NCI-H345 (cell line): ENCODE data around the gene PHETA1.
"Not testable (repeated sequence)": the region's sequence is repeated elsewhere in the genome, so short reads cannot be mapped to it uniquely, and the experiment has no call there.

Experiments used
- DNase-seq: peaks from one replicate; lab custom pipeline; 2025; lab: John Stamatoyannopoulos, UW

PHETA1 gene

DNA sequence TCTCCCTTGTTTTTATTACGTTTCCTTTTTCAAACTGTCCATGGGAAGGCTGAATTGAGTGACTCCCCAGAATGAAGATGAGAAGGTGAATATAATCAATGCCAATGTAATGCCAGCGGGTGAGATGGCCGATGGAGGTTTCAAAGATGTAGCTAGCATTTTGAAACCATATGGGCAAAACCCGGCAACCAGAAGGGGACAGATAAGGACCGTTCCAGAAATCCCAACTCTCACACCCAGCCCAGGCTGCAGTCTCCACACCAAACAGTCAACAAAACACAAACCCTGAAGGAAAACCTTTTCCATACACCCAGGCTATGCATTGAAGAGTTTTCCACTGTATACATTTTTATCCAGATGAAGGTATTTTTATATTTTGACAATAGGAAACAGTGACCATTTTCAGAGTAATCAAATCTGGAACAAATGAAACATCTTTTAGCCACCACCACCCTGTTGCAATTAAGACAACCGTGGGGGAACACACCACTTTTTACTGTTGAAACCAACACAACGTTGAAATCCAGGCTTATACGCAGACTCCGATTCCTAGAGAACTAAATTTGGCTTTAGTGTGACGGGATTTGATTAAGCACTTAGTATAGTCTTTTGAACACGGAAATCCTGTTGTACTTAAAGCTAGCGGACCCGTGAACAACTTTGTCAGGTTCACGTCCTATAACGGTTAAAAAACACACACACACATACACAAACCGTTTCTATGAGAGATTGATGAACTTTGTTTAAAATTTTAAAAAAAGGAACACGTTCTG lies 19.0 kb downstream of the PHETA1 start:
- DNase-seq: no peak

DNA sequence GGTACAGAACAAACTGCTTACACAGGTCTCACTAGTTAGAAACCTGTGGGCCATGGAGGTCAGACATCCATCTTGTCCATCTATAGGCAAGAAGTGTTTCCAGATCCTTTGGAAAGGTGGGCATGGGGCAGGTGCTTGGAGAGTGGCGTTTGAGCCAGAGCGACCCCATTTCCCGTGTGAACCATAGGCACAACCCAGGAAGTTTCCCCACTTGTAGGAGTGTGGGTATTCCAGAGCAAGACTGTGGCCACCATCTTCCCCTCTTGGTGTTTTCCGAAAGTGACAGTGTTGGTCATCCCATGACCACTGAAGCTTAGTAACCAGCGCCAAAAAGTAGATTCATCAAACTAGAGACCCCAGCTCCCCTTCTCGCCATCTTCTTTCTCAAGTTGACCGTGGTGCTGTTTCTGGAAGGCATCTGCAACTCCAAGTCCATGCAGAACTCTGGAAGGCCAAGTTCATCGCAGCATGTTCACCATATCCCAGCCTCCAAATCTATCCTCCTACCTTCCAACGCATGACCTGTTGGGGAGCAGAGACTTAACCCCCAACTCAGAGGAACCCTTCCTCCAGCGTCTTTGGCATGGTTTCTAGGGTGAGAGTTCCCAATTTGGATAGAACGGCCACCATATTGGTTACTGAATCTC lies 19.7 kb downstream of the PHETA1 start:
- DNase-seq: no peak

DNA sequence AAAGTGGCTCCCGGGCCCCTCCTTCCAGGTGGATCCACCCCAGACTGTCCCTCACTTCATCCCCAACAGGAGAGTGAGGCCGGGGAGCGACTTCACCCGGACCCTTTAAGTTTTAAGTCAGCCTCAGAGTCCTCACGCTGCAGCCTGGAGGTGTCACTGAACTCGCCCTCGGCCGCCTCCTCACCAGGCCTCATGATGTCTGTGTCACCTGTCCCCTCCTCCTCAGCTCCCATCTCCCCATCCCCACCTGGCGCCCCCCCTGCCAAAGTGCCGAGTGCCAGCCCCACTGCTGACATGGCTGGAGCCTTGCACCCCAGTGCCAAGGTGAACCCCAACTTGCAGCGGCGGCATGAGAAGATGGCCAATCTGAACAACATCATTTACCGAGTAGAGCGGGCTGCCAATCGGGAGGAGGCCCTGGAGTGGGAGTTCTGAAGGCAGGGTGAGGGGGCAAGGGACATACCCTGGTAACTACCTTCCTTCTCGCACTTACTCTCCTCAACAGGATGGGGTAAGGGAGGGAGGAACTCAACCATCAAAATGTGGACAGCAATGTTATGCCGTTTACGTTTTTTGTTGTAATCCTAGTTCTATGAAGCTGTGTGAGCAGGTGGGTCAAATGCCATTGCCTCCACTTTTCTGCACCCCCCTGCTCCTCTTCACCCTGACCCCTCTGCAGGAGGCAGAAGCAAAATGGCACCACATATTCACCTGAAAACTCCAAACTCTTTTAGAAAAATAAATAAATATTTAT lies 20.8 kb downstream of the PHETA1 start:
- DNase-seq: no peak

DNA sequence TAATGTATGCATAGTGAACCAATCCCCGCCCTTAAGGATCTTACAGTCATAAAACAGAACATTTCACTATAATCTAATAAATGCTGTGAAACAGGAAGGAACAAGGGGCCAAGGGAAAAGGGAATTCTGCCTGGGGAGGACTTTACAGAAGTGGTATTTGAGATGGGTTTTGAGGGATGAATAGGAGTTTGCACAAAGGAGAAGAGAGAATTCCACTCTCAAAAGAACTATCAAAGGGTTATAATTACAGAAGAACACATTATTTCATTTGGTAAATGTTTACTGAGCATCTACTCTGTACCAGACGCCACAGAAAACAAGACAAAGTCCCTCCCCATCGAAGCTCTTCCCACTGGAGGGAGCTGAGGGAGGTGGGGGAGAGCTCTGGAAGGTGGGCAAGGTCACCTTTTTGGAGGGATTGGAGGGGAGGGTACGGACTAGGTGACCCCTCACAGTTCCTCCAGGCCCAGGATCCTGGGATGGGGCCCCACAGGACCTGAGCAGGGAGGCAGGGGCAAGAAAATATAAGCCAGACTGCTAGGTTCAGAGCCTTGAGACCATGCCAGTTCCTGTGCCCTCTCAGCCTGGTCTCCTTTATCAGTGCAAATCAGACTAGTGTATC lies 24.5 kb downstream of the PHETA1 start:
- no peak for DNase-seq

DNA sequence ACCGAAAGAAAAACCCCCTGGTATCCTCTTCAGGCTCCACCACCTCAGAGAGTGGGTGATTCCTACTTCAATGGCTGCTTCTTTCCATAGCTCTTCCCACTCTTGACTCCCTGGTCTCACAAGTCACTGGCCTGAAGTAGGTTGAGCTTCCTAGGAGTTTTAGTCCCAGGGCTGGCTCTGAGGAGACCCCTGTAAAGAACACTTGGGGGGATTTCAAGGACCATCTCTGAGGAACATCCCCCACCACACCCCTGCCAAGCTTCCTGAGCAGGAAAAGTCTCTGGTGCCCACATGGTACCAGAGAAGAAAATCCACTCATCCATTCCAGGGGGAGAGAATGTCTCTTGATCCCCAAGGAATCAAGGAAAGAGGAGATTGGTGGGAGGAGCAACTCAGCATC lies 25.7 kb downstream of the PHETA1 start:
- DNase-seq: no peak

DNA sequence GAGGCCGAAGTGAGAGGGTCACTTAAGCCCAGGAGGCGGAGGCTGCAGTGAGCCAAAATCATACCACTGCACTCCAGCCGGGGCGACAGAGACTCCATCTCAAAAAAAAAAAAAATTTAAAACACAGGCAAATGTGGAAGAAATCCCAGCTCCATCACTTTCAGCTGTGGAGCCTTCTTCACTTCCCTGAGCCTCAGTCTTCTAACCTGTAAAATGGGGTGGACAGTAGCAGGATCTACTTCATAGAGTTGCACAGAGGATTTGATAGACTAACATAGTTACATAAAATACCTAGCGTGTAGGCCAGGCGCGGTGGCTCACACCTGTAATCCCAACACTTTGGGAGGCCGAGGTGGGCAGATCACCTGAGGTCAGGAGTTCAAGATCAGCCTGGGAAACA lies 26.5 kb downstream of the PHETA1 start:
- no peak for DNase-seq

DNA sequence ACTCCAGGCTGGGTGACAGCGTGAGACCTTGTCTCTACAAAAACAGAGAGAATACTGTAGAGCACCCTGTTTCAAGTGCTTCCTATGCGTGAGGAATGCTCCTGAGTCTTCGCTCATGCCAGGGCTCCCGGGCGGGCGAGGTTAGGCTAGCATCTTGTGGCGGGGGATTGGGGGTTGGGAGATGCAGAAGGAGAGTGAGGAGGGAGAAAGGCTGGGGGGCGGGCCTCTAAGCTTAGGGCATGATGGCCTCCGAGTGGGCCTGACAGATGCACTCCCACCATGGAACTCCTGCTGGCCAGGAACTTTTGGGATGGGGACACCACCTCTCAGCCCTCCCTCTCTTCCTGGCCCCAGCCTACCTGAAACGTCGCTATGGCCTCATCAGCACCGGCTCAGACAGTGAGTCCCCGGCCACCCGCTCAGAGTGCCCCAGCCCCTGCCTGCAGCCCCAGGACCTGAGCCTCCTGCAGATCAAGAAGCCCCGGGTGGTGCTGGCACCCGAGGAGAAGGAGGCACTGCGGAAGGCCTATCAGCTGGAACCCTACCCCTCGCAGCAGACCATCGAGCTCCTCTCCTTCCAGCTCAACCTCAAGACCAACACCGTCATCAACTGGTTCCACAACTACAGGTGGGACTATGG lies 27.3 kb downstream of the PHETA1 start:
- no peak for DNase-seq

DNA sequence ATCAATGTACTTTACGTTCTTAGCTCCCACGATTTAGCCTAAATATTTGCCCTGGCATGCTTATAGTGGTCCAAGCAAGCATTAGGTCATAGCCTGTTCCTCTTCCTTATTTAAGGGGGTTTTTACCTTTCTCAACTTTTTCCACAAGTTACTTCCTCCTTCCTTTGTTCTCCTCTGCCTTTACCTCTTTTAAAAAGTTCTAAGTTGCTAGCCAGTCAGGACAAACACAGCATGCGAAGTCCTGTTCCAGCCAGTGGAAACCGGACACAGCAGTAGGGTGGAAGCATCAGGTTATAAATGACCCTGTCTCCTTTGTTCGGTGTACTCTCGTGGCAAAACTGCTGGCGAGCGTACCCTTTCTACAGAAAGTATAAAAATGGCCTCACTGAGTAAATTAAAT lies 28.2 kb downstream of the PHETA1 start:
- DNase-seq: not testable (repeated sequence)

DNA sequence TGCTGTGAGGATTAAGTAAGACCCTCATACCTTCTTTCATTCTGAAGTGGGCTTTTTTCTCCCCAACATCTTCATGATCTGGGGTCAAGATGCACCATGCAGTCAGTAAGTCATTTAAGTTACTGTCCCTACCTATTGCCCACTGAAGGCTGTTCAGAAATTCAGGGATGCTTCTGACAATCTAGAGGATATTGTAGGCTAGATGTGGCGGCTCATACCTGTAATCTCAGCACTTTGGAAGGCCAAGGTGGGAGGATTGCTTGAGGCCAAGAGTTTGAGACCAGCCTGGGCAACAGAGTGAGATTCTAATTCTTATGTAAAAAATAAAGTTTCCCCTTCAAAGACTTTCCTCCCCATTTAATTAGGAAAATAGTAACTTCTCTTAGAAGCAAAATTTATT lies 28.7 kb downstream of the PHETA1 start:
- no peak for DNase-seq

DNA sequence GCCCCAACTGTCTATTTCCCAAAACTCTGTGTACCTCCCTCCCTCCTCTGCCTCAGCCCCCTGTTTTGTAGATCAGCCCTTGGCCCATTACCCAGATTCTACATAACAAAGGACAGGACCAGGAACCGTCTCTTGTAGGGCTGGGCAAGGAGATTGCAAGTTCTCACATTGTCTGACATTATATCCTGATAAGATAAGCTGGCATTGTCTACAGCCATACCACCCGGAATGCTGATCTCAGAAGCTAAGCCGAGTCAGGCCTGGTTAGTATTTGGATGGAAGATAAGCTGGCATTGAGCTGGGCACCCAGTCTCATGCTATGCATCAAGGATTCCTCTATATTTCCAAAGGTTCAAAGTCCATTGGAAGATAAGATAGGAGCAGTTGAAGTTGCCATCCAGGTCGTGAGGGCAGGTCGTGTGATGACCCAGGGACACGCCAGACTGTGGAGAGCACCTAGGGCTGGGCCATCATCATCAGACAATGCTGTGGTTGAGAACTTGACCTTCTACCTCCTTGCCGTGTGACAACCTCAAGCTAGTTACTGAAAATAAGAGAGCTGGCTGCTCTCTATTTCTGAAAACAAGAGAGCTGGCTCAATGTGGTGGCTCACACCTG lies 29.5 kb downstream of the PHETA1 start:
- no peak for DNase-seq

DNA sequence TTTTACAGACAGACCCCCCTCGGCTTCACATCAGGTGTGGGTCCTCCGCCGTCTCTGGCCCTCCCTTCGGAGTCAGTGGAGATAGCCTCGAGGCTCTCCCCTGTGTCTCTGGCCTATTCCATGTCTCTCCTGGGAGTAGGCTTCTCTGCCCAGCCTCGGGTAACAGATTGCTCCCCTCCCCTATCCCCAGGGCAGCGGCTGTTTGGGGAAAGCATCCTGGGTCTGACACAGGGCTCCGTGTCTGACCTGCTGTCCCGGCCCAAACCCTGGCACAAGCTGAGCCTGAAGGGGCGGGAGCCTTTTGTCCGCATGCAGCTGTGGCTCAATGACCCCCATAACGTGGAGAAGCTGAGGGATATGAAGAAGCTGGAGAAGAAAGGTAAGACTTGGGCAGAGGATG lies 30.8 kb downstream of the PHETA1 start:
- DNase-seq: no peak

DNA sequence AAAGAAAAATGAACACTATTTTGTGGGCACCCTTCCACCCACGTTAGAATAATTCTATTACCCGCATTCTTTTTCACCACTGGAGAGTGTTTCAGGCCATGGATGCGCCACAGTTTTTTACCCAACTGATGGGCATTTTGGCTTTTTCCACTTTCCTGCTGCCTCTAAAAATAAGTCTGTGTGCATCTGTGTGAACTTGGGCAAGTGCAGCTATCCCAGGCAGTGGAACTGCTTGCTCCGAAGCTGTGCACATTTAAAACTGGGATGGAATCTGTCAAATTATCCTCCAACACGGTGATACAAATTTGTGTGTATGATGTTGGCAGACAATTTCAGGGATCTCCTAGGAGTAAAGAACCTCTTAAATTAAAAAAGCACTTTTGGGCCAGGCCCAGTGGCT lies 31.5 kb downstream of the PHETA1 start:
- no peak for DNase-seq

DNA sequence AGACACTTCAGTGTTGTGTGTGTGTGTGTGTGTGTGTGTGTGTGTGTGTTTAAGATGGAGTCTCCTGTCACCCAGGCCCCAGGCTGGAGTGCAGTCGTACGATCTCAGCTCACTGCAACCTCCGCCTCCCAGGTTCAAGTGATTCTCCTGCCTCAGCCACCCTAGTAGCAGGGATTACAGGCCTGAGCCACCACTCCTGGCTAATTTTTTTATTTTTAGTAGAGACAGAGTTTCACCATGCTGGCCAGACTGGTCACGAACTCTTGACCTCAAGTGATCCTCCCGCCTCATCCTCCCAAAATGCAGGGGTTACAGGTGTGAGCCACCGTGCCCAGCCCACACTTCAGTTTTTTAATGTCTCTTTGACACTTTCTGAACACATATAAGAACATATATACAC lies 32.5 kb downstream of the PHETA1 start:
- DNase-seq: not testable (repeated sequence)

DNA sequence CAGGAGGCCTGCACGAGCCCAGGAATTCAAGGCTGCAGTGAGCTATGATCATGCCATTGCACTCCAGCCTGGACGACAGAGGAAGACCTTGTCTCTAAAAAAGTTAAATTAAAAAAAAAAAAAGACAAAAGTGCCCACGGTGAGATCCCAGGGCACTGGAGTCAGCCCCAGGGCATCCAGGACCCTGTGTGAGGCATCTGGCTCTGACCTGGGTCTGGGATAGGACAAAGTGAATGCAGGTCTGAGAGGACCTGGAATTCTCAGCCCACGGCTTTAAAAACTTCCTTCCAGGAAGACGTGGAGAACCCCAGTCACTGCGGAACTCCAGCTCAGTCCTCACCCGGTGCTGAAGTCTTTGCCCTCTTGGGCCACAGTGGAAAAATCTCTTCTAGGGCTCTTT lies 33.1 kb downstream of the PHETA1 start:
- no peak for DNase-seq

DNA sequence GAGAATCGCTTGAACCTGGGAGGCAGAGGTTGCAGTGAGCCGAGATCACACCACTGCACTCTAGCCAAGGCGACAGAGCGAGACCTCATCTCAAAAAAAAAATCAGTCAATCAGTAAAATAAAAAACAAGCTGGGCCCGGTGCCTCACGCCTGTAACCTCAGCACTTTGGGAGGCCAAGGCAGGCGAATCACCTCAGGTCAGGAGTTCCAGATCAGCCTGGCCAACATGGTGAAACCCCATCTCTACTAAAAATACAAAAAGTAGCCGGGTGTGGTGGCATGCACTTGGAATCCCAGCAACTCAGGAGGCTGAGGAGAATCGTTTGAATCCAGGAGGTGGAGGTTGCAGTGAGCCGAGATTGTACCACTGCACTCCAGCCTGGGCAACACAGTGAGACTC lies 33.6 kb downstream of the PHETA1 start:
- DNase-seq: not testable (repeated sequence)

DNA sequence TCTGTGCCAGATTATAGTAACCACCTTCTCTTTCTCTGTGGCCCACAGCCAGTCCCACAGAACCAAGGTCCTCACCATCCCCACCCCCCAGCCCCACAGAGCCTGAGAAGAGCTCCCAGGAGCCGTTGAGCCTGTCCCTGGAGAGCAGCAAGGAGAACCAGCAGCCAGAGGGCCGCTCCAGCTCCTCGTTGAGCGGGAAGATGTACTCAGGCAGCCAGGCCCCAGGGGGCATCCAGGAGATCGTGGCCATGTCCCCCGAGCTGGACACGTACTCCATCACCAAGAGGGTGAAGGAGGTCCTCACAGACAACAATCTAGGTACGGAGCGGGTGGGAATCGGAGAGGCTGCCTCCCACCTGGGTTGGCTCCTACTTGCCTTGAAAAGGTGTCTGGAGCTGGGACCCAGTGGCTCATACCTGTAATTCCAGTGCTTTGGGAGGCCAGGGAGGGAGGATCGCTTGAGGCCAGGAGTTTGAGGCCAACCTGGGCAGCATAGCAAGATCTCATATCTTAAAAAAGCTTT lies 34.4 kb downstream of the PHETA1 start:
- no peak for DNase-seq

DNA sequence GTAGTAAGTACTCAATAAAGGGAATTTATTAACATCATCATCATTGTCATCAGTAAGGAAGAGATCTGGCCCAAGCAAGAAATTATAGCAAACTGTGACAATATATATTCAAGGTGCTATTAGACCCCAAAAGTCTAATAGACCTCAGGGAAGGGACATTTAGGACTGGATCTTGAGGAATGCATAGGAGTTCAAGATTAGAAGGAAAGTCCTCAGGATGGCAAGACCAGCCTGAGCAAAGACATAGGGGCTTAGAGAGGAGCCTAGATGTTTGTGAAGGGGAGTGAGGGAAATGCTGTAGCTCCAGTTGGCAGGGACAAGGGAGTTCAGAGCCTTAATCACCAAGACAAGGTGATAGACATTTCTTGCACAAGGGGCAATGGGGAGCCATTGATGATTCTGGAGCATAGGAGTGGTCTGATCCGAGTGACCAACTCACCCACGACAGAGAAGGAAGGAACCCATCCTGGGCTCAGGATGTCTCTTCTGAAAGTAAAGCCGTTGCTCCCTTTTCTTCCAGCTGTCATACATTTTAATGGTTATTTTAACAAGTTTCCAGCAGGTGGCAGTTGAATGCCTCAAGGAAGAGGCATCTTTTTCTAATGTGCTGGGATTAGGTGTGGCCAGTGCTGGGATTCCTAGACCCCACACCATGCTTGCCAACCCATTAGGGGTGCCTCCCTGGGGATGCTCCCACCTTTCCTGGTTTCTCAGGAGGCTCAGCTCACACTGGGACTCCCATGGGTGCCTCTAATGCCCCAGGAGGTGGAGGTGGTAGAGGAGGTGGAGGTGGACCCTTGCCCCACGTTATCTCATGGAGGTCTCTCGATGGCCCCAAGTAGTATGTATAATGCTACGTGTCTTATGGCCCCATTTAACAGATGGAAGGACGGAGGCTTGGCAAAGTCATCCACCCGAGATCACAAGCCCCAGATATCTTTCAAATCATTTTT lies 37.8 kb downstream of the PHETA1 start:
- peak; percentile 35 for DNase-seq

DNA sequence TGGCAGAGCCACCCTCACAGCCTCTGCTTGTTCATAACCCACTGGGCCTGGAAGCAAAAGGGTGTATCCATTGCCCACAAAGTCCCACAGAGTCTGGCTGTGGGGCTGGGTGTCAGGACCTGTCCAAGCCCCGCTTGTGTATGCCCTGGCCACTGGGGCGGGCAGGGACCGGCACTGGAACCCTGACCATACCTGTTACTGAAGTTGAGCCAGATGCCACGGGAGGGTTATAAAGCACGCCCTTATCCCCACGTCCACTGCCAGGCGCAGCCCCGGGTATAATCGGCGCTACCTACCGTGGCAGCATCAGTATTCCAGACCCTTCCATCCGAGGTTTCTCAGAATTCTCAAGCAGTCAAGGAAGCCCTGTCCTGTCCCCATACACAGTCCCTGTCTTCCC lies 40.8 kb downstream of the PHETA1 start:
- no peak for DNase-seq

DNA sequence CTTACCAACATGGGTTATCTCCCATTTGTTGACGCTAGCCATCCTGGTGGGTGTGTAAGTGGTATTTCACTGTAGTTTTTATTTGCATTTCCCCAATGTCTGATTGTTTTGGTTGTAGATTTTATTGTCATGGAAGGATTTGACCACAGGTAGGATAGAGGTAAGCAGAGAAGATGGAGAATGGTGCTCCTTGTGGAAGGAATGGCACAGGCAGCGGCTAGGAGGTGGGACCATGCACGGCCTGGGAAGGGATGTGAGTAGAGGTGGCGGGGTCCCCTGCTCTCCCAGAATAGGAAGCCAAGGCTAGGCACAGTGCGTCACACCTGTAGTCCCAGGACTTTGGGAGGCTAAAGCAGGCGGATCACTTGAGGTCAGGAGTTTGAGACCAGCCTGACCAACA lies 41.4 kb downstream of the PHETA1 start:
- DNase-seq: no peak
